ENCODE results near the gene BRSK2. TPM values are rescaled to one million over a fixed set of nuclear protein-coding genes. Genes with fewer than 3 reads are reported as not detected.

BRSK2 gene
- total and polyA plus RNA-seq, 2 of the 4 experiments (the other 2 are of a cell fraction), result 0.18 to 0.62 TPM

DNA sequence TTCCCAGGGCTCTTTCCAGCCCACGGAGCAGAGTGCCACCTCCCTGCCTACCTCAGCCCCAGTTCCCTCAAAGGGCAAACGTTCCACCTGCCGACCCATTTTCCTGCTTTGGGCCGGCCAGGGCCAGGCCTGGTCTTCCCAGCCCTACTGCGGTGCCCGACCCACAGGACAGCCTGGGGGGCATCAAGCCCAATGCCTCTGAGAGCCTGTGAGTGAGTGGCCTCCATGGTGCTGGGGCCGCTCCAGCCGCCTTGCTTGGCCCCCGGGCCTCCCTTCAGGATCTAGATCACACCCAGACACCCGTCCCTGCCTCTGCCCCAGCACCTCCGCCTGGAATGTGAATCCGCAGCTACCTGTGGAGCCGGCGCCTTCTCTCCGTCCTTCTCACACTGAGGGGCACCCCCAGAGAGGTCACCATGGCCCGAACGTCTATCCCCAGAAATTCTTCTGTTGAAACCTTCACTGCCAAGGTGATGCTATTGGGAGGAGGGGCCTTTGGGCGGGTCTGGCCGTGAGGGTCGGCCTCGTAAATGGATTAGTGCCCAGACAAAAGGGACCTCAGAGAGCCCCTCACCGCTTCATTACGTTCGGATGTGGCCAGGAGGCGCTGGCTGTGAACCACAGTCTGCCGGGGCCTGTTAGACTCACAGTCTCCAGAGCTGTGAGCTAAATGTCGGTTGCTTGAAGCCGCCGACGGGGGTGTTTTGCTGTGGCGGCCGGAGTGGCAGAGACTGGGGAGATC, 36.2 kb upstream of the BRSK2 start:
- Histone ChIP-seq H2BK5ac (ENCODE audit: low read depth, low read length, poor library complexity, severe bottlenecking) (no peak overlapping the region), H2AK9ac (replicated peaks; ENCODE audit: low read depth, low read length, poor library complexity) (no peak overlapping the region), H3K9ac (ENCODE audit: low read depth, low read length) (no peak overlapping the region), H4K91ac (ENCODE audit: insufficient read depth, low read depth, low read length) (no peak overlapping the region), H2AFZ (replicated peaks; ENCODE audit: low read length, poor library complexity) (no peak overlapping the region), H3K27me3 (ENCODE audit: control insufficient read depth, insufficient read depth, low read length) (peaks cover 34% of the 10 kb centered on the region), H3K9me3 (ENCODE audit: control insufficient read depth, insufficient read depth, low read length) (no peaks in the 10 kb centered on the region), H3K36me3 (ENCODE audit: control insufficient read depth, insufficient read depth, low read length) (no peaks in the 10 kb centered on the region), H3K27ac (ENCODE audit: insufficient read depth, low read length) (no peak overlapping the region), H3K4me3 (ENCODE audit: insufficient read depth, low read depth, low read length) (no peak overlapping the region), H2BK15ac (ENCODE audit: low read depth, low read length) (no peak overlapping the region), H4K20me1 (ENCODE audit: insufficient read depth, low read length) (no peaks in the 10 kb centered on the region), H3K56ac (ENCODE audit: extremely low read depth, insufficient read depth, low read length) (no peak overlapping the region), H3K18ac (ENCODE audit: low read depth, low read length) (no peak overlapping the region), H3K9me1 (ENCODE audit: insufficient read depth, low read length) (no peaks in the 10 kb centered on the region), H3K23ac (ENCODE audit: low read depth, low read length) (no peak overlapping the region), H3K4ac (ENCODE audit: low read depth, low read length) (no peak overlapping the region), H3K14ac (replicated peaks; ENCODE audit: low read depth, low read length) (no peak overlapping the region), H2AK5ac (ENCODE audit: low read depth, low read length) (no peak overlapping the region), H3K79me1 (ENCODE audit: low read depth in 1 of 2, low read length in 2 of 2) (no peaks in the 10 kb centered on the region), H2BK20ac (ENCODE audit: low read depth, low read length) (no peak overlapping the region), H4K5ac (ENCODE audit: low read depth, low read length) (no peak overlapping the region), H3K4me1 (ENCODE audit: control insufficient read depth, insufficient read depth, low read length) (peaks cover 5% of the 10 kb centered on the region), H4K8ac (ENCODE audit: low read depth in 2 of 2, low read length in 2 of 2) (no peak overlapping the region), H2BK120ac (ENCODE audit: low read depth, low read length) (no peak overlapping the region), H3K4me2 (ENCODE audit: low read depth, low read length) (no peak overlapping the region)
- no TSS peak for BruUV-seq (replicated peaks)
- no peak for ATAC-seq (ENCODE audit: low read depth)
- ChIA-PET POLR2A (ENCODE audit: unreplicated experiment) (no interaction called here), CTCF (no interaction called here)
- in situ Hi-C loops (cut with MboI; ENCODE audit: low sequenced_read_pairs), result no loop called here
- 79% methylated on average over 9 of the region's 32 CpGs; no CpG with 5 or more reads in 1 of the 2 experiments for WGBS, 2 experiments (ENCODE audit: extremely low coverage in 2 of 2, insufficient read length in 1 of 2)
- no peak for DNase-seq
- intact Hi-C loops (cut with micrococcal nuclease), result no loop called here
- dilution Hi-C loops (cut with HindIII; ENCODE audit: low sequenced_read_pairs, unreplicated experiment), result no loop called here
- no peak for TF ChIP-seq SMC3 (IDR thresholded peaks at IDR 0.05; ENCODE audit: low read depth, low read length)
- no peak for TF ChIP-seq MXI1 (IDR thresholded peaks at IDR 0.05; ENCODE audit: borderline replicate concordance, low read depth, low read length)
- TF ChIP-seq, protein P1, sequence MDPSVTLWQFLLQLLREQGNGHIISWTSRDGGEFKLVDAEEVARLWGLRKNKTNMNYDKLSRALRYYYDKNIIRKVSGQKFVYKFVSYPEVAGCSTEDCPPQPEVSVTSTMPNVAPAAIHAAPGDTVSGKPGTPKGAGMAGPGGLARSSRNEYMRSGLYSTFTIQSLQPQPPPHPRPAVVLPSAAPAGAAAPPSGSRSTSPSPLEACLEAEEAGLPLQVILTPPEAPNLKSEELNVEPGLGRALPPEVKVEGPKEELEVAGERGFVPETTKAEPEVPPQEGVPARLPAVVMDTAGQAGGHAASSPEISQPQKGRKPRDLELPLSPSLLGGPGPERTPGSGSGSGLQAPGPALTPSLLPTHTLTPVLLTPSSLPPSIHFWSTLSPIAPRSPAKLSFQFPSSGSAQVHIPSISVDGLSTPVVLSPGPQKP (IDR thresholded peaks at IDR 0.05; ENCODE audit: borderline replicate concordance, low read depth, low read length), result no peak
- TF ChIP-seq BHLHE40 (IDR thresholded peaks at IDR 0.05; ENCODE audit: low read depth, low read length), result no peak
- no peak for TF ChIP-seq RFX5 (IDR thresholded peaks at IDR 0.05; ENCODE audit: low read depth, low read length)
- TF ChIP-seq CEBPB (IDR thresholded peaks at IDR 0.05; ENCODE audit: low read depth, low read length), result no peak
- TF ChIP-seq, protein P2, sequence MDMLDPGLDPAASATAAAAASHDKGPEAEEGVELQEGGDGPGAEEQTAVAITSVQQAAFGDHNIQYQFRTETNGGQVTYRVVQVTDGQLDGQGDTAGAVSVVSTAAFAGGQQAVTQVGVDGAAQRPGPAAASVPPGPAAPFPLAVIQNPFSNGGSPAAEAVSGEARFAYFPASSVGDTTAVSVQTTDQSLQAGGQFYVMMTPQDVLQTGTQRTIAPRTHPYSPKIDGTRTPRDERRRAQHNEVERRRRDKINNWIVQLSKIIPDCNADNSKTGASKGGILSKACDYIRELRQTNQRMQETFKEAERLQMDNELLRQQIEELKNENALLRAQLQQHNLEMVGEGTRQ (IDR thresholded peaks at IDR 0.05; ENCODE audit: low read depth, low read length), result no peak
- TF ChIP-seq RCOR1 (IDR thresholded peaks at IDR 0.05; ENCODE audit: insufficient replicate concordance, low read length), result no peak
- TF ChIP-seq POLR2A (IDR thresholded peaks at IDR 0.05; ENCODE audit: low read depth, low read length), result no peak
- TF ChIP-seq MAZ (IDR thresholded peaks at IDR 0.05; ENCODE audit: borderline replicate concordance, low read depth, low read length), result no peak

Data from IMR-90 (cell line).